Kidney epithelial cell (primary cell): ENCODE measurements around the gene UBAP2. TPM values are rescaled to one million over a fixed set of nuclear protein-coding genes. Genes with fewer than 3 reads are reported as not detected.
"Not testable (repeated sequence)": the region's sequence is repeated elsewhere in the genome, so short reads cannot be mapped to it uniquely, and the experiment has no call there.

Experiments used
- DNase-seq: peaks from one replicate; pipeline ENCODE4 v3.0.0-alpha.2; 2010; ENCODE audit warnings: low read depth
- H3K27me3 ChIP-seq: 2 replicates; pipeline ENCODE4 v1.6.0; 2011; ENCODE audit warnings: low read length; ENCODE audit not compliant: control insufficient read depth, insufficient read depth
- H3K36me3 ChIP-seq: 2 replicates; pipeline ENCODE4 v1.5.1; 2011; ENCODE audit warnings: low read length; ENCODE audit not compliant: control insufficient read depth, insufficient read depth
- H3K4me3 ChIP-seq: 2 replicates; pipeline ENCODE4 v1.5.1; 2011; ENCODE audit warnings: low read depth, mild to moderate bottlenecking, control low read depth, low read length
- total RNA-seq: library from RNA; depleted of rRNA; stranded (reverse); fragments of >200 nt; gene quantifications from 2 replicates; pipeline ENCODE4 v1.2.3, GENCODE V29; 2015
- TF ChIP-seq, protein P1 (sequence below): IDR thresholded peaks from 2 replicates; pipeline ENCODE4 v1.5.1; 2011; ENCODE audit warnings: mild to moderate bottlenecking, moderate library complexity, low read length, control low read depth, inconsistent platforms; ENCODE audit not compliant: insufficient read depth, poor library complexity, severe bottlenecking

UBAP2 gene
- total RNA-seq, 1 donor from 2014 or later, result 25.5 TPM

DNA sequence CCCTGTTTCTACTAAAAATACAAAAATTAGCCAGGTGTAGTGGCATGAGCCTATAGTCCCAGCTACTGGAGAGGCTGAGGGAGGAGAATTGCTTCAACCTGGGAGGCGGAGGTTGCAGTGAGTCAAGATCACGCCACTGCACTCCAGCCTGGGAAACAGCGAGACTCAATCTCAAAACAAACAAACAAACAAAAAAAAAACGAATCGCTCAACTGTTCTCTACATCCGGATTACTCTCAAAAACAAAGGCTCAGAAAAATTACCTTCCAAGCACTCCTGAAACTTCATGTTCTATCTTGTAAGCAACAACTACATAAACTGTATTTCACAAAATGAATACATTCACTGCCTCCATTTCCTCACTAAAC, 14.0 kb downstream of the UBAP2 start:
- no peak for DNase-seq

DNA sequence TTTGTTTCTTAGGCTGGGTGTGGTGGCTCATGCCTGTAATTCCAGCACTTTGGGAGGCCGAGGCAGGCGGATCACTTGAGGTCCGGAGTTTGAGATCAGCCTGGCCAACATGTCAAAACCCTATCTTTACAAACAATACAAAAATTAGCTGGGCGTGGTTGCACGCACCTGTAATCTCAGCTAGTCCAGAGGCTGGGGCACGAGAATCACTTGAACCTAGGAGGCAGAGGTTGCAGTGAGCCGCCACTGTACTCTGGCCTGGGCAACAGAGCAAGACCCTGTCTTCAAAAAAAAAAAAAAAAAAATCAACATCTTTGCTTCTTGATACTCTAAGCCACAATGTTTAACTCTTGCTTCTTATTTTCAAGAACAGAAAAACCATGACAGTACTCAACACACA, 16.1 kb downstream of the UBAP2 start:
- no peaks in the 10 kb centered on the region for H3K36me3 ChIP-seq
- TF ChIP-seq, protein P1, sequence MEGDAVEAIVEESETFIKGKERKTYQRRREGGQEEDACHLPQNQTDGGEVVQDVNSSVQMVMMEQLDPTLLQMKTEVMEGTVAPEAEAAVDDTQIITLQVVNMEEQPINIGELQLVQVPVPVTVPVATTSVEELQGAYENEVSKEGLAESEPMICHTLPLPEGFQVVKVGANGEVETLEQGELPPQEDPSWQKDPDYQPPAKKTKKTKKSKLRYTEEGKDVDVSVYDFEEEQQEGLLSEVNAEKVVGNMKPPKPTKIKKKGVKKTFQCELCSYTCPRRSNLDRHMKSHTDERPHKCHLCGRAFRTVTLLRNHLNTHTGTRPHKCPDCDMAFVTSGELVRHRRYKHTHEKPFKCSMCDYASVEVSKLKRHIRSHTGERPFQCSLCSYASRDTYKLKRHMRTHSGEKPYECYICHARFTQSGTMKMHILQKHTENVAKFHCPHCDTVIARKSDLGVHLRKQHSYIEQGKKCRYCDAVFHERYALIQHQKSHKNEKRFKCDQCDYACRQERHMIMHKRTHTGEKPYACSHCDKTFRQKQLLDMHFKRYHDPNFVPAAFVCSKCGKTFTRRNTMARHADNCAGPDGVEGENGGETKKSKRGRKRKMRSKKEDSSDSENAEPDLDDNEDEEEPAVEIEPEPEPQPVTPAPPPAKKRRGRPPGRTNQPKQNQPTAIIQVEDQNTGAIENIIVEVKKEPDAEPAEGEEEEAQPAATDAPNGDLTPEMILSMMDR, result no peak
- no peaks in the 10 kb centered on the region for H3K27me3 ChIP-seq
- H3K4me3 ChIP-seq, result no peak overlapping the region
- DNase-seq, result no peak

More for the DNA sequence above, 14.0 kb downstream of the UBAP2 start:
- no peaks in the 10 kb centered on the region for H3K36me3 ChIP-seq
- H3K27me3 ChIP-seq, result no peaks in the 10 kb centered on the region
- no peak overlapping the region for H3K4me3 ChIP-seq
- TF ChIP-seq, protein P1, result no peak

DNA sequence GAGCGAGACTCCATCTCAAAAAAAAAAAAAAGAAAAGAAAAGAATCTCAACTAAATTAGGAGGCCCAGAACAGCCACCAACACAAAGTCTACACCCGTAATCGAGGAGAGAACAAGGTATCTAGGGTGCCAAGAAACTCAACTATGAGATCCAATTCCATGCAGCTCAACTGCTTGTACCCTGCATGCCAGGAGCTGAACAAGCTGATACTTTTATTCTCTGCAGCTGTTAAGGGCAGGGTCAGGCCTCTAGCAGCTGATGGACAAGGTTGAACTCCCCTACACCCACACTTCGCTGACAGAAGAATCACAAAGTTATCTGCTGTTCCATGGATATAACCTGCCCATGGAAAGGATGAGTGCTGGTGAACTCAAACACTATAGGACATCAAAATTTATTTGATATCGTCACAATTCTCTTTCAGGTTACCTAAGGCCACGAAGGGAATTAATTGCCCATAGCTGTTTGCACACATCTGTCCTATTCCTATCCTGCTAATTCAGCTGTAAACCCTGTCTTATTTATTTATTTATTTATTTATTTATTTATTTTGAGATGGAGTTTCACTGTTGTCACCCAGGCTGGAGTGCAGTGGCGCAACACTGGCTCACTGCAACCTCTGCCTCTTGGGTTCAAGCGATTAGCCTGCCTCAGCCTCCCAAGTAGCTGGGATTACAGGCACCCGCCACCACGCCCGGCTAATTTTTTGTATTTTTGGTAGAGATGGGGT, 20.7 kb downstream of the UBAP2 start:
- DNase-seq, result no peak
- TF ChIP-seq, protein P1, result no peak
- H3K36me3 ChIP-seq, result no peaks in the 10 kb centered on the region
- no peaks in the 10 kb centered on the region for H3K27me3 ChIP-seq
- H3K4me3 ChIP-seq, result no peak overlapping the region

DNA sequence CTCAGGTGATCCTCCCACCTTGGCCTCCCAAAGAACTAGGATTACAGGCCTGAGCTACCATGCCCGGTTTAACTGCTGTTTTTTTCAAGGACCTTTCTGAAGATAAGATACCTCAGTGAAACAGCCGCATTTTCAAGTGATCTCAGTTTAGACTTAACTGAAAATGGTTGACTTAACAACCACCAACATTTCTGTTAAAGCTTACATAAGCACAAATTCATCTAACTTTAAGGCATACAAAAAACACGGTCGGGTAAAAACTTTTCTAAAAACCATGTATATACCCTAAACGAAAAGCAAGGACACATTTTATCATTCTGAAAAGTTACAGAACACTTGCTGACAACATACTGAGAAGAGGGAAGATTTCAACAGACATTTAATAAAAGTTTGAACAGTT, 22.9 kb downstream of the UBAP2 start:
- Histone ChIP-seq H3K36me3 (no peaks in the 10 kb centered on the region), H3K4me3 (no peak overlapping the region), H3K27me3 (no peaks in the 10 kb centered on the region)
- TF ChIP-seq, protein P1, result no peak
- DNase-seq, result no peak

DNA sequence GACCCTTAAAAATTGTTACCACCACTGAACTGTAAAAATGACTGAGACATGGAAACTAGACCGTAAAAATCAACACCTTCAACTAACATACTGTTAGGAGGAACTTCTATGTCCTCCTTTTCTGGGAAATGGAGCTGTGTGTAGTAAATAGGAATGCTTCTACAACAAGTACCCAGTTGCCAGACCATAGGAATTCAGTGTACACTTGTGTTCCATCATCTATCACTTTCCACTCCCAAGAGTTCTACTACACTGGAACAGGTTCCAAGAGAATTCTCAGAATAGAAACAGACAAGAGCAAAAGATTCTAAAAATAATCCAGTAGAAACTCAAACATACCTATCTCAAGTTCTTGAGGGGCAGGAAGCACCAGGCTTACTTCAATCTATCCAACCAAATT, 23.6 kb downstream of the UBAP2 start:
- TF ChIP-seq, protein P1, result no peak
- Histone ChIP-seq H3K4me3 (no peak overlapping the region), H3K27me3 (no peaks in the 10 kb centered on the region), H3K36me3 (no peaks in the 10 kb centered on the region)
- DNase-seq, result no peak

DNA sequence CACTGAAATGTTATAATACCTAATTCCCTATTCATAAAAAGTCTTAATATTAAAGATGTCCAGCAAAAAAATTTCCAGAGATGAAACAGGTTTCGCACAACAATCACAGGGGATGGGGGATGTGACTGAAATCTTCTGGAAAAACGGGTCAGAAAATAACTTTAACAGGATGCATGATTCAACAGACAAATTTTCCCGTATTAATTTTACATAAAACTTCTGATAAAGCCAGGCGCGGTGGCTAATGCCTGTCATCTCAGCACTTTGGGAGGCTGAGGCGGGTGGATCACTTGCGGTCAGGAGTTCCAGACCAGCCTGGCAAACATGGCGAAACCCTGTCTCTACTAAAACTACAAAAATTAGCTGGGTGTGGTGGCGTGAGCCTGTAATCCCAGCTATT, 24.2 kb downstream of the UBAP2 start:
- not testable (repeated sequence) for H3K27me3 ChIP-seq, DNase-seq, H3K36me3 ChIP-seq, H3K4me3 ChIP-seq
